SU-DHL-6 (cell line): Measurements from ENCODE around the gene SARDH.

Experiments used
- H2AFZ ChIP-seq: fragments of 200-600 bp; sonication (generic); 2 replicates; pipeline ENCODE4 v1.6.1; 2014; ENCODE audit warnings: low read depth, mild to moderate bottlenecking, moderate library complexity, mixed read lengths, antibody characterized with exemption, low read length; ENCODE audit not compliant: severe bottlenecking
- H3F3A ChIP-seq: fragments of 200-600 bp; shearing (Covaris generic); 2 replicates; pipeline ENCODE4 v1.6.0; 2016; ENCODE audit warnings: antibody characterized with exemption, mild to moderate bottlenecking; ENCODE audit not compliant: insufficient read depth
- H3K27ac ChIP-seq: fragments of 200-600 bp; sonication (generic); 2 replicates; pipeline ENCODE4 v1.5.1; 2016; ENCODE audit warnings: low read depth, mild to moderate bottlenecking, low read length, moderate library complexity, mixed read lengths
- H3K27me3 ChIP-seq: fragments of 200-600 bp; sonication (generic), shearing (Covaris generic); 2 replicates; pipeline ENCODE4 v1.6.0; 2014; ENCODE audit warnings: mild to moderate bottlenecking, low read length
- H3K36me3 ChIP-seq: fragments of 200-600 bp; sonication (generic); 2 replicates; pipeline ENCODE4 v1.6.1; 2014; ENCODE audit warnings: mild to moderate bottlenecking, low read length, mixed read lengths
- H3K4me2 ChIP-seq: fragments of 300-600, 200-600 bp; shearing (Covaris generic), sonication (generic); 2 replicates; pipeline ENCODE4 v1.6.0; 2014; ENCODE audit warnings: low read length, low read depth, mild to moderate bottlenecking; ENCODE audit not compliant: poor library complexity, severe bottlenecking
- H3K4me3 ChIP-seq: fragments of 200-600 bp; sonication (generic); 2 replicates; pipeline ENCODE4 v1.5.1; 2014; ENCODE audit warnings: antibody characterized with exemption, low read length, mild to moderate bottlenecking, mixed read lengths; ENCODE audit not compliant: insufficient read depth, poor library complexity, severe bottlenecking
- H3K79me2 ChIP-seq: fragments of 200-600 bp; sonication (generic); 2 replicates; pipeline ENCODE4 v1.6.1; 2014; ENCODE audit warnings: mild to moderate bottlenecking, low read length, moderate library complexity; ENCODE audit not compliant: insufficient read depth
- H3K9ac ChIP-seq: fragments of 200-600 bp; sonication (generic); 2 replicates; pipeline ENCODE4 v1.7.0; 2014; ENCODE audit warnings: mild to moderate bottlenecking, low read length
- H3K9me2 ChIP-seq: fragments of 200-600 bp; sonication (generic); replicated peaks from 2 replicates; pipeline ENCODE4 v1.6.1; 2014; ENCODE audit warnings: low read length; ENCODE audit not compliant: insufficient read depth
- H3K9me3 ChIP-seq: fragments of 200-600 bp; sonication (generic); 2 replicates; pipeline ENCODE4 v1.6.1; 2014; ENCODE audit warnings: low read length, mixed read lengths; ENCODE audit not compliant: insufficient read depth
- H4K20me1 ChIP-seq: fragments of 200-600 bp; sonication (generic); 2 replicates; pipeline ENCODE4 v1.6.1; 2014; ENCODE audit warnings: low read depth, mild to moderate bottlenecking, antibody characterized with exemption, low read length, moderate library complexity, mixed read lengths
- EZH2phosphoT487 ChIP-seq: fragments of 200-600 bp; sonication (generic), shearing (Covaris generic); conservative IDR thresholded peaks from 2 replicates; pipeline ENCODE4 v1.6.1; 2018; ENCODE audit warnings: mild to moderate bottlenecking, antibody characterized with exemption, low read length, moderate library complexity, mixed read lengths
- TF ChIP-seq, protein P1 (sequence below): fragments of 200-600 bp; sonication (generic); IDR thresholded peaks from one replicate; pipeline ENCODE4 v1.5.1; 2017; ENCODE audit warnings: antibody characterized with exemption, mild to moderate bottlenecking, low read length, moderate library complexity; ENCODE audit not compliant: insufficient read depth, poor library complexity, severe bottlenecking

The SARDH gene

DNA sequence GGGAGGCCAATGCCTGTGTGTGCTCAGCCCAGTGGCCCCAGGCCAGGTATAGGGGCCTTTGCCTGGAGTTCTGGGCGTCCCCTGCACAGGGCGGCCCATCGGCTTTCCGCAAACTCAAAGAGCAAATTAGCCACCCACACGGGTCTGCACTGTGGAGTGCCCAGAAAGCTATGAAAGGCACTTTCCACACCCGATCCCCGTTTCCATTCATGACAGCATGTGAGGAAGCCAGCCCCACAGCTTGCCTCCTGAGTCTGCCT is 96.8 kb downstream of the SARDH start:
- Histone ChIP-seq H3K9me2 (no peaks in the 10 kb centered on the region), H3K79me2 (no peaks in the 10 kb centered on the region), H3K27ac (no peak overlapping the region), H2AFZ (no peak overlapping the region), H3F3A (no peaks in the 10 kb centered on the region), H3K4me2 (no peak overlapping the region), H3K9me3 (no peaks in the 10 kb centered on the region), H4K20me1 (no peaks in the 10 kb centered on the region), H3K36me3 (no peaks in the 10 kb centered on the region), H3K4me3 (no peak overlapping the region), H3K27me3 (no peaks in the 10 kb centered on the region), H3K9ac (no peak overlapping the region)
- no peak for TF ChIP-seq EZH2phosphoT487
- TF ChIP-seq, protein P1, sequence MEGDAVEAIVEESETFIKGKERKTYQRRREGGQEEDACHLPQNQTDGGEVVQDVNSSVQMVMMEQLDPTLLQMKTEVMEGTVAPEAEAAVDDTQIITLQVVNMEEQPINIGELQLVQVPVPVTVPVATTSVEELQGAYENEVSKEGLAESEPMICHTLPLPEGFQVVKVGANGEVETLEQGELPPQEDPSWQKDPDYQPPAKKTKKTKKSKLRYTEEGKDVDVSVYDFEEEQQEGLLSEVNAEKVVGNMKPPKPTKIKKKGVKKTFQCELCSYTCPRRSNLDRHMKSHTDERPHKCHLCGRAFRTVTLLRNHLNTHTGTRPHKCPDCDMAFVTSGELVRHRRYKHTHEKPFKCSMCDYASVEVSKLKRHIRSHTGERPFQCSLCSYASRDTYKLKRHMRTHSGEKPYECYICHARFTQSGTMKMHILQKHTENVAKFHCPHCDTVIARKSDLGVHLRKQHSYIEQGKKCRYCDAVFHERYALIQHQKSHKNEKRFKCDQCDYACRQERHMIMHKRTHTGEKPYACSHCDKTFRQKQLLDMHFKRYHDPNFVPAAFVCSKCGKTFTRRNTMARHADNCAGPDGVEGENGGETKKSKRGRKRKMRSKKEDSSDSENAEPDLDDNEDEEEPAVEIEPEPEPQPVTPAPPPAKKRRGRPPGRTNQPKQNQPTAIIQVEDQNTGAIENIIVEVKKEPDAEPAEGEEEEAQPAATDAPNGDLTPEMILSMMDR = no peak

DNA sequence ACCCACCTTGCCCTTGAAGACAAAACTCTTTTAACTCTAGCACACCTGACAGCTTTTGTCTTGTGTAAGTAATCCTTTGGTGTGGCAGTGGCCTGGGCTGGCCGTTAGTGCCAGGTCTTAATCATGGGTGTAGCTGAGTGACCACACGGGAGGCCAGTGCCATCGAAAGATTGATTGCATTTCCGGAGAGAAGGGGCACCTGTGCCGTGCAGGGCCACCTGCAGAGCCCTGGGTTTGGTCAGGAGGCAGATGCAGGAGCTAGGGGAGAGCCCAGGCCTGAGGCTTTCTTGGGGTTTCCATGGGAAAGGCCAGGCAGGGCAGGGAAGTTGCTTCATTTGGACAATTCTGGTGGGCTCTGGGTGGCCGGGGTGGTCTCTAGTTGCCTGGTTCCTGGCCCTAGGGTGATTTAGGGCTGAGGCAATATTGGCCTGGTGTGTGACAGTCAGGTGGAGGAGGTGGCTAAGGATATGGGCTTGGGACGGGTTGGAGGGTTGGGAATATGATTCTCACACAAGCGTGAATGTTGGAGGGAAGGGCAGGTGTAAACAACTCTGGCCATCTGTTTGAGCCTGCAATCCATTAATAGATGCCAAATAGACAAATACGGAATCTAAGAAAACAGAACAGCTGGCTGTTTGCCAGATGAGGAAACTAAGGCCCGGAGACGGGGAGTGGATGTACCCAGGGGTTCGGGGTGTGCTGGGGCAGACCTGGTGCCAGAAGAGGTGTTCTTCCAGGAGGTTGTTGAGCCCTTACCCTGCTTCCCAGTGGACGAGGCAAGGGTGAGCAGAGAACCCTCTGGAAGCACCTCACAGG is 97.4 kb downstream of the SARDH start:
- H3K79me2 ChIP-seq = no peaks in the 10 kb centered on the region
- no peaks in the 10 kb centered on the region for H3K9me2 ChIP-seq
- H3K36me3 ChIP-seq = no peaks in the 10 kb centered on the region
- H3F3A ChIP-seq = no peaks in the 10 kb centered on the region
- no peak overlapping the region for H3K4me3 ChIP-seq
- H3K9ac ChIP-seq = no peak overlapping the region
- TF ChIP-seq EZH2phosphoT487 = no peak
- TF ChIP-seq, protein P1 = no peak
- H4K20me1 ChIP-seq = no peaks in the 10 kb centered on the region
- H3K4me2 ChIP-seq = no peak overlapping the region
- no peak overlapping the region for H3K27ac ChIP-seq
- no peaks in the 10 kb centered on the region for H3K9me3 ChIP-seq
- H2AFZ ChIP-seq = no peak overlapping the region
- H3K27me3 ChIP-seq = no peaks in the 10 kb centered on the region

DNA sequence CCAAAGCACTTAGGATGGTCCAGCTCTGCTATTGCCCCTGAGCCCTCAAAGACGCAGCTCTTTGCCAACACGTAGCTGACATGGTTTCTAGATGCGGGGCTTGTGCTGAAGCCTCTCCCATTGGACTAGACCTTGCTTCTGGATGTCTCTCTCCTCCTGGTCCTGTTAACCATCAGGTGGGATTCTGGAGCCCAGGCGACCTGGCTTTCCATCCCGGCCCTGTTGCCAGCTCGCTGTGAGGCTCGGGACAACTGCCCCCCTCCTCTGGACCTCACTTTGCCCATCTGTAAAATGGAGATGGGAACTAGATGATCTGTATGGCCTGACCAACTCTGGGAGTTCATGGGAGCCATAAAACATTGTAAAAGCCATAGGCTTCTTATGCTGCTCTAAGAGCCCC is 98.0 kb downstream of the SARDH start:
- Histone ChIP-seq H3K36me3 (no peaks in the 10 kb centered on the region), H3K27ac (no peak overlapping the region), H3K4me3 (no peak overlapping the region), H3F3A (no peaks in the 10 kb centered on the region), H3K79me2 (no peaks in the 10 kb centered on the region), H2AFZ (no peak overlapping the region), H4K20me1 (no peaks in the 10 kb centered on the region), H3K4me2 (no peak overlapping the region), H3K9me3 (no peaks in the 10 kb centered on the region), H3K9me2 (no peaks in the 10 kb centered on the region), H3K9ac (no peak overlapping the region), H3K27me3 (no peaks in the 10 kb centered on the region)
- no peak for TF ChIP-seq EZH2phosphoT487
- TF ChIP-seq, protein P1 = no peak
